GM21619 (cell line): Measurements from ENCODE around the gene RNF166.
A peak's percentile ranks its signal among the peaks of the same experiment; 100 is the strongest.
"Not testable (repeated sequence)": the region's sequence is repeated elsewhere in the genome, so short reads cannot be mapped to it uniquely, and the experiment has no call there.

Source experiments
- ATAC-seq: cut with Tn5 transposase; IDR thresholded peaks from one replicate; pipeline ENCODE4 v1.9.1; 2021; ENCODE audit not compliant: unreplicated experiment

The RNF166 gene

GRCh38 chr16:88678224-88678979 lies 27.8 kb downstream of the RNF166 start:
- no peak for ATAC-seq

- no peak for ATAC-seq
Measured at GRCh38 chr16:88677721-88678120, 28.5 kb downstream of the RNF166 start.

GRCh38 chr16:88676502-88677242 lies 29.5 kb downstream of the RNF166 start:
- no peak for ATAC-seq

GRCh38 chr16:88673716-88674379 lies 32.4 kb downstream of the RNF166 start:
- no peak for ATAC-seq

- no peak for ATAC-seq
Measured at GRCh38 chr16:88672776-88673175, 33.4 kb downstream of the RNF166 start.

GRCh38 chr16:88671806-88672205 lies 34.4 kb downstream of the RNF166 start:
- no peak for ATAC-seq

GRCh38 chr16:88669980-88670379 lies 36.2 kb downstream of the RNF166 start:
- ATAC-seq: no peak

GRCh38 chr16:88669493-88669892 lies 36.7 kb downstream of the RNF166 start:
- not testable (repeated sequence) for ATAC-seq

- ATAC-seq: no peak
Measured at GRCh38 chr16:88667461-88667860, 38.7 kb downstream of the RNF166 start.

- no peak for ATAC-seq
Measured at GRCh38 chr16:88665570-88665969, 40.6 kb downstream of the RNF166 start.

- no peak for ATAC-seq
Measured at GRCh38 chr16:88665148-88665547, 41.1 kb downstream of the RNF166 start.

GRCh38 chr16:88662843-88663606 lies 43.2 kb downstream of the RNF166 start, which contains the start of gene MVD:
MVD (minus strand) TSS chr16:88663091; CDS start chr16:88663080, 11 bp downstream.
- ATAC-seq: peak; percentile 91

- no peak for ATAC-seq
Measured at GRCh38 chr16:88662222-88662842, 43.9 kb downstream of the RNF166 start.

- ATAC-seq: no peak
Measured at GRCh38 chr16:88661468-88661867, 44.7 kb downstream of the RNF166 start.

- no peak for ATAC-seq
Measured at GRCh38 chr16:88659160-88659559, 47.0 kb downstream of the RNF166 start.

GRCh38 chr16:88658714-88659113 lies 47.5 kb downstream of the RNF166 start:
- ATAC-seq: no peak

- ATAC-seq: no peak
Measured at GRCh38 chr16:88657371-88657770, 48.8 kb downstream of the RNF166 start.

- ATAC-seq: no peak
Measured at GRCh38 chr16:88656291-88656980, 49.8 kb downstream of the RNF166 start.

- no peak for ATAC-seq
Measured at GRCh38 chr16:88655733-88656281, 50.4 kb downstream of the RNF166 start.
